Liver (tissue), 9 donors: ENCODE data around the gene PTPN2. TPM values are rescaled to one million over a fixed set of nuclear protein-coding genes. Genes with fewer than 3 reads are reported as not detected.

ENCODE experiments used
- DNase-seq: peaks from one replicate; pipeline ENCODE4 v3.0.0-alpha.2; 2017; ENCODE audit warnings: low spot score
- H3K27ac ChIP-seq, 2 donors: one replicate each; pipeline ENCODE4 v1.7.0; 2013; ENCODE audit warnings: inconsistent platforms in 2 of 2, low read length in 2 of 2, control low read depth in 1 of 2, low read depth in 1 of 2, mild to moderate bottlenecking in 1 of 2
- H3K27me3 ChIP-seq, 4 donors: one replicate each; pipeline versions ENCODE4 v1.6.1 to v1.7.0; 2013; ENCODE audit warnings: low read length in 3 of 4, inconsistent platforms in 1 of 4, mild to moderate bottlenecking in 1 of 4, moderate library complexity in 1 of 4; ENCODE audit not compliant: control insufficient read depth in 4 of 4, insufficient read depth in 4 of 4
- H3K36me3 ChIP-seq, 4 donors: one replicate each; pipeline versions ENCODE4 v1.6.1 to v1.7.0; 2013; ENCODE audit warnings: low read length in 3 of 4, mild to moderate bottlenecking in 3 of 4, low read depth in 1 of 4, moderate library complexity in 1 of 4; ENCODE audit not compliant: control insufficient read depth in 4 of 4, insufficient read depth in 3 of 4
- H3K4me1 ChIP-seq, 4 donors: one replicate each; pipeline versions ENCODE4 v1.6.1 to v1.7.0; 2013; ENCODE audit warnings: low read length in 3 of 4, mild to moderate bottlenecking in 3 of 4, moderate library complexity in 1 of 4; ENCODE audit not compliant: control insufficient read depth in 4 of 4, insufficient read depth in 4 of 4
- H3K4me3 ChIP-seq, 3 donors: one replicate each; pipeline versions ENCODE4 v1.6.1 to v1.7.0; 2013; ENCODE audit warnings: low read length in 3 of 3, control low read depth in 1 of 3, low read depth in 1 of 3, mild to moderate bottlenecking in 1 of 3
- H3K9ac ChIP-seq, 2 donors: one replicate each; pipeline ENCODE4 v1.7.0; 2013; ENCODE audit warnings: low read length in 2 of 2, mild to moderate bottlenecking in 2 of 2, moderate library complexity in 2 of 2, control low read depth in 1 of 2, low read depth in 1 of 2
- H3K9me3 ChIP-seq, 4 donors: one replicate each; pipeline versions ENCODE4 v1.6.1 to v1.7.0; 2013; ENCODE audit warnings: low read length in 3 of 4; ENCODE audit not compliant: control insufficient read depth in 4 of 4
- EGR1 ChIP-seq, 2 donors: IDR thresholded peaks; 2 replicates each; pipeline ENCODE4 v1.6.1; 2016 to 2018; ENCODE audit warnings: antibody characterized with exemption in 2 of 2, low read depth in 2 of 2
- FOXA1 ChIP-seq: IDR thresholded peaks from 2 replicates; pipeline ENCODE4 v1.6.1; 2016; ENCODE audit warnings: antibody characterized with exemption
- GABPA ChIP-seq, 2 donors: IDR thresholded peaks in 1 of 2; conservative IDR thresholded peaks in 1 of 2; 2 replicates each; pipeline ENCODE4 v1.6.1; 2016; ENCODE audit warnings: antibody characterized with exemption in 2 of 2, mild to moderate bottlenecking in 1 of 2, moderate library complexity in 1 of 2
- HNF4A ChIP-seq, 2 donors: conservative IDR thresholded peaks; 2 replicates each; pipeline ENCODE4 v1.6.1; 2016; ENCODE audit warnings: antibody characterized with exemption in 2 of 2, mild to moderate bottlenecking in 2 of 2
- HNF4G ChIP-seq: IDR thresholded peaks from 2 replicates; pipeline ENCODE4 v1.6.1; 2016; ENCODE audit warnings: antibody characterized with exemption
- JUND ChIP-seq, 2 donors: IDR thresholded peaks; 2 replicates each; pipeline ENCODE4 v1.6.1; 2016; ENCODE audit warnings: antibody characterized with exemption in 2 of 2
- NR2F2 ChIP-seq: IDR thresholded peaks from 2 replicates; pipeline ENCODE4 v1.6.1; 2016; ENCODE audit warnings: antibody characterized with exemption
- RAD21 ChIP-seq, 2 donors: IDR thresholded peaks; 2 replicates each; pipeline ENCODE4 v1.6.1; 2016; ENCODE audit warnings: antibody characterized with exemption in 2 of 2, mild to moderate bottlenecking in 2 of 2
- RXRA ChIP-seq, 2 donors: IDR thresholded peaks; 2 replicates each; pipeline ENCODE4 v1.6.1; 2017 to 2018; ENCODE audit warnings: antibody characterized with exemption in 2 of 2, mild to moderate bottlenecking in 1 of 2
- SP1 ChIP-seq: IDR thresholded peaks from 2 replicates; pipeline ENCODE4 v1.6.1; 2018; ENCODE audit warnings: antibody characterized with exemption, mild to moderate bottlenecking
- TAF1 ChIP-seq: conservative IDR thresholded peaks from 2 replicates; pipeline ENCODE4 v1.6.1; 2016; ENCODE audit warnings: antibody characterized with exemption, mild to moderate bottlenecking
- YY1 ChIP-seq: IDR thresholded peaks from 2 replicates; pipeline ENCODE4 v1.6.1; 2016; ENCODE audit warnings: antibody characterized with exemption, mild to moderate bottlenecking
- WGBS: extraction: QIAGEN DNeasy Blood & Tissue Kit; methylation state at CpG from one replicate; pipeline ENCODE4 v1.1.7; 2013; 5-methylcytosine and 5-hydroxymethylcytosine counted together
- polyA plus RNA-seq, 2 donors: library from polyadenylated mRNA; stranded (reverse) in 1 of 2; unstranded in 1 of 2; fragments of 200-250 nt in 1 of 2; fragments of >200 nt in 1 of 2; fragmentation: Nextera tagmentation in 1 of 2; extraction: Ambion mirVana in 1 of 2; gene quantifications; one replicate each; pipeline versions ENCODE4 v1.2.1 to v1.2.3, GENCODE V29; 2013 to 2015
- total RNA-seq, 2 donors: library from RNA; depleted of rRNA; stranded (reverse); fragments of >200 nt; gene quantifications; one replicate each; pipeline ENCODE4 v1.2.3, GENCODE V29; 2014
- TF ChIP-seq, protein P1 (sequence below): IDR thresholded peaks from 2 replicates; pipeline ENCODE4 v1.6.1; 2016; ENCODE audit warnings: antibody characterized with exemption, mild to moderate bottlenecking
- TF ChIP-seq, protein P2 (sequence below): IDR thresholded peaks from 2 replicates; pipeline ENCODE4 v1.6.1; 2016; ENCODE audit warnings: antibody characterized with exemption
- TF ChIP-seq, protein P3 (sequence below): fragments of 150-350 bp; IDR thresholded peaks from 2 replicates; pipeline ENCODE4 v1.5.1; 2017; ENCODE audit warnings: improper control_type of control experiment, low read depth, low read length; ENCODE audit not compliant: missing input control
- donor health status: healthy.
- donor health status: healthy.
- donor health status: healthy.
- donor health status: healthy.
- donor health status: healthy.

The PTPN2 gene
- total and polyA plus RNA-seq, 4 donors = 9.2 to 21.2 (median 14.9) TPM

DNA sequence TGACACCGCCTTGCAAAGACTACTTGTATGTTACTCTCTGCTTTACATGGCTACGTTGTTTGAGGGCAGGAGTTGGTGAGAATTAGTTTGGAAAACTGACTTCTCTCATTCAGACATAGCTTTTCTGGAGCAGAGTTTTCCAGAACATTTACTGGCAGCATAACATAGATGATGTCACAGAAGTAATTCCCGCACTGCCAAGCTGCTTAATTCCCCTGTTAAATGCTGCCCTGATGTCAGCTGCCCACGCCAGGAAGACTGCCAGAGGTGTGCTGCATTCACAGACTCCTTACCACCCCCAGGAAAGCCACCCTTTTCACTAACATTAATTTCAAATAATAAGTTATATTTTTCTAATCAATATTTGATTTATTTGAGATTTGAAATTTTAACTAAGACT lies 24.7 kb upstream of the PTPN2 start:
- no peaks in the 10 kb centered on the region for H3K36me3 ChIP-seq
- no peak overlapping the region for H3K4me3 ChIP-seq
- peaks cover 0 to 4% (median 0%) of the 10 kb centered on the region in 4 donors for H3K9me3 ChIP-seq
- WGBS = 82% methylated on average over 4 of the region's 4 CpGs
- H3K4me1 ChIP-seq = peaks cover 0 to 11% (median 3%) of the 10 kb centered on the region in 4 donors
- H3K9ac ChIP-seq = no peak overlapping the region
- TF ChIP-seq SP1 = no peak
- TF ChIP-seq HNF4G = no peak
- no peak for TF ChIP-seq HNF4A (conservative IDR thresholded peaks at IDR 0.05)
- no peak for TF ChIP-seq JUND (IDR thresholded peaks at IDR 0.05)
- no peak for TF ChIP-seq YY1
- TF ChIP-seq NR2F2 = no peak
- no peak for TF ChIP-seq EGR1 (IDR thresholded peaks at IDR 0.05; ENCODE audit: low read depth in 2 of 2)
- H3K27ac ChIP-seq = no peak overlapping the region
- no peak for DNase-seq
- peaks cover 0 to 3% (median 0%) of the 10 kb centered on the region in 4 donors for H3K27me3 ChIP-seq

DNA sequence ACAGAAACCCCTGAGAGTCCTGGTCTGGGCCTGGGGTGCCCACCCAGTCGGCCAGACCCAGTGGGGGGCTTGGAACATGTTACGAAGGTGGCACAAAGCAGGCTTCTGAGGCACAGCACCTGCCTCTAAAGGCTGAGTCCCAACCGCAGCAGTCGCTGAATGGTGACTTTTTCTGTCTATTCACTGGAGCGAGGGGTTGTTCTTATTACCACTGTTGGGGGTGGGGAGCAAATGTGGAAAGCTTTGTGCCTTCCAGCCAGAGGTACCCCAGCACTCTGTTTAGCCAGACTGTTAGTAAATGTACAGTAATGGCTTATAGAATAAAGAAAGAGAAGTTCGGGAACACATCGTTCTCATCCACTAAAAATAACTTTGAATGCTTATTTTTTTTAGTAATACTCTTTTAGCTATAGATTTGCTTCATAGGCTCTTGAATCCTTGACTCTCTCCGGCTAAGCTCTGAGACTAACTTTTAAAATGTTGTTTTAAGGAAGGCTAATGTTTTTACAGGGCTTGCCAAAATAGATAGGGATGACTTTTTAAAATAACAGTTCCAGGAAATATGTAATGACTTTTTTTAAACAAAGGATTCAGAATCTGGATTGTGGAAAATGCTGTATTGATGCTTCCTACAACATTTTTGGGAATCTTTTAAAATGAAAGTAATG lies 23.4 kb upstream of the PTPN2 start:
- H3K9me3 ChIP-seq = peaks cover 0 to 4% (median 0%) of the 10 kb centered on the region in 4 donors
- H3K4me3 ChIP-seq = no peak overlapping the region
- no peak overlapping the region for H3K9ac ChIP-seq
- no peak for TF ChIP-seq RAD21 (IDR thresholded peaks at IDR 0.05)
- TF ChIP-seq, protein P1, sequence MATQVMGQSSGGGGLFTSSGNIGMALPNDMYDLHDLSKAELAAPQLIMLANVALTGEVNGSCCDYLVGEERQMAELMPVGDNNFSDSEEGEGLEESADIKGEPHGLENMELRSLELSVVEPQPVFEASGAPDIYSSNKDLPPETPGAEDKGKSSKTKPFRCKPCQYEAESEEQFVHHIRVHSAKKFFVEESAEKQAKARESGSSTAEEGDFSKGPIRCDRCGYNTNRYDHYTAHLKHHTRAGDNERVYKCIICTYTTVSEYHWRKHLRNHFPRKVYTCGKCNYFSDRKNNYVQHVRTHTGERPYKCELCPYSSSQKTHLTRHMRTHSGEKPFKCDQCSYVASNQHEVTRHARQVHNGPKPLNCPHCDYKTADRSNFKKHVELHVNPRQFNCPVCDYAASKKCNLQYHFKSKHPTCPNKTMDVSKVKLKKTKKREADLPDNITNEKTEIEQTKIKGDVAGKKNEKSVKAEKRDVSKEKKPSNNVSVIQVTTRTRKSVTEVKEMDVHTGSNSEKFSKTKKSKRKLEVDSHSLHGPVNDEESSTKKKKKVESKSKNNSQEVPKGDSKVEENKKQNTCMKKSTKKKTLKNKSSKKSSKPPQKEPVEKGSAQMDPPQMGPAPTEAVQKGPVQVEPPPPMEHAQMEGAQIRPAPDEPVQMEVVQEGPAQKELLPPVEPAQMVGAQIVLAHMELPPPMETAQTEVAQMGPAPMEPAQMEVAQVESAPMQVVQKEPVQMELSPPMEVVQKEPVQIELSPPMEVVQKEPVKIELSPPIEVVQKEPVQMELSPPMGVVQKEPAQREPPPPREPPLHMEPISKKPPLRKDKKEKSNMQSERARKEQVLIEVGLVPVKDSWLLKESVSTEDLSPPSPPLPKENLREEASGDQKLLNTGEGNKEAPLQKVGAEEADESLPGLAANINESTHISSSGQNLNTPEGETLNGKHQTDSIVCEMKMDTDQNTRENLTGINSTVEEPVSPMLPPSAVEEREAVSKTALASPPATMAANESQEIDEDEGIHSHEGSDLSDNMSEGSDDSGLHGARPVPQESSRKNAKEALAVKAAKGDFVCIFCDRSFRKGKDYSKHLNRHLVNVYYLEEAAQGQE = no peak
- TF ChIP-seq EGR1 (IDR thresholded peaks at IDR 0.05; ENCODE audit: low read depth in 2 of 2) = no peak
- no peak for TF ChIP-seq RXRA (IDR thresholded peaks at IDR 0.05)
- TF ChIP-seq GABPA (IDR thresholded peaks at IDR 0.05 in 1 of 2, conservative IDR thresholded peaks at IDR 0.05 in 1 of 2) = no peak
- no peak for TF ChIP-seq HNF4G
- no peak for TF ChIP-seq SP1
- TF ChIP-seq, protein P2, sequence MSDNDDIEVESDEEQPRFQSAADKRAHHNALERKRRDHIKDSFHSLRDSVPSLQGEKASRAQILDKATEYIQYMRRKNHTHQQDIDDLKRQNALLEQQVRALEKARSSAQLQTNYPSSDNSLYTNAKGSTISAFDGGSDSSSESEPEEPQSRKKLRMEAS = no peak
- TF ChIP-seq, protein P3, sequence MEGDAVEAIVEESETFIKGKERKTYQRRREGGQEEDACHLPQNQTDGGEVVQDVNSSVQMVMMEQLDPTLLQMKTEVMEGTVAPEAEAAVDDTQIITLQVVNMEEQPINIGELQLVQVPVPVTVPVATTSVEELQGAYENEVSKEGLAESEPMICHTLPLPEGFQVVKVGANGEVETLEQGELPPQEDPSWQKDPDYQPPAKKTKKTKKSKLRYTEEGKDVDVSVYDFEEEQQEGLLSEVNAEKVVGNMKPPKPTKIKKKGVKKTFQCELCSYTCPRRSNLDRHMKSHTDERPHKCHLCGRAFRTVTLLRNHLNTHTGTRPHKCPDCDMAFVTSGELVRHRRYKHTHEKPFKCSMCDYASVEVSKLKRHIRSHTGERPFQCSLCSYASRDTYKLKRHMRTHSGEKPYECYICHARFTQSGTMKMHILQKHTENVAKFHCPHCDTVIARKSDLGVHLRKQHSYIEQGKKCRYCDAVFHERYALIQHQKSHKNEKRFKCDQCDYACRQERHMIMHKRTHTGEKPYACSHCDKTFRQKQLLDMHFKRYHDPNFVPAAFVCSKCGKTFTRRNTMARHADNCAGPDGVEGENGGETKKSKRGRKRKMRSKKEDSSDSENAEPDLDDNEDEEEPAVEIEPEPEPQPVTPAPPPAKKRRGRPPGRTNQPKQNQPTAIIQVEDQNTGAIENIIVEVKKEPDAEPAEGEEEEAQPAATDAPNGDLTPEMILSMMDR = no peak
- TF ChIP-seq FOXA1 = no peak
- TF ChIP-seq TAF1 = no peak
- no peak for TF ChIP-seq HNF4A (conservative IDR thresholded peaks at IDR 0.05)
- TF ChIP-seq YY1 = no peak
- 48% methylated on average over 8 of the region's 8 CpGs for WGBS
- no peaks in the 10 kb centered on the region for H3K36me3 ChIP-seq
- H3K4me1 ChIP-seq = peaks cover 0 to 11% (median 3%) of the 10 kb centered on the region in 4 donors
- peaks cover 0 to 3% (median 0%) of the 10 kb centered on the region in 4 donors for H3K27me3 ChIP-seq
- H3K27ac ChIP-seq = peak overlapping the region; percentile 46
- no peak for DNase-seq
